Astrocyte (in vitro differentiated cells and primary cell): Measurements from ENCODE around the gene COX4I2.

Experiments used
- EZH2 ChIP-seq: IDR thresholded peaks from 2 replicates; pipeline ENCODE4 v1.6.1; 2012; ENCODE audit warnings: mild to moderate bottlenecking, low read length, inconsistent platforms; ENCODE audit not compliant: insufficient read depth
- TF ChIP-seq, protein P1 (sequence below): IDR thresholded peaks from 2 replicates; pipeline ENCODE4 v1.5.1; 2011; ENCODE audit warnings: low read depth, mild to moderate bottlenecking, inconsistent platforms, low read length, moderate library complexity; ENCODE audit not compliant: insufficient read depth

DNA sequence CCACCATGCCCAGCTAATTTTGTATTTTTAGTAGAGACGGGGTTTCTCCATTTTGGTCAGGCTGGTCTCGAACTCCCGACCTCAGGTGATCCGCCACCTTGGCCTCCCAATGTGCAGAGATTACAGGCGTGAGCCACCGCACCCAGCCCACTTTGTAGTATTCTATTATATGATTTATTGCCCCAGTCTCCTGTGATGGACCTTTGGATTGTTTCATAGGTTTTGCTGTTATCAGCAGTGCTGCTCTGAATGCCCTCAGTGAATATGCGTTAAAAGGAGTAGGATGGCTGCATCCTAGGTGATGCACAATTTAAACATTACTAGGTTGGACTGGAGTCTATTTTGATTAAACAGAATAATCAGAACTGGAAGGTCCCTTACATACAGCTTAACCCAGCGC, 22.3 kb upstream of the COX4I2 start:
- TF ChIP-seq, protein P1, sequence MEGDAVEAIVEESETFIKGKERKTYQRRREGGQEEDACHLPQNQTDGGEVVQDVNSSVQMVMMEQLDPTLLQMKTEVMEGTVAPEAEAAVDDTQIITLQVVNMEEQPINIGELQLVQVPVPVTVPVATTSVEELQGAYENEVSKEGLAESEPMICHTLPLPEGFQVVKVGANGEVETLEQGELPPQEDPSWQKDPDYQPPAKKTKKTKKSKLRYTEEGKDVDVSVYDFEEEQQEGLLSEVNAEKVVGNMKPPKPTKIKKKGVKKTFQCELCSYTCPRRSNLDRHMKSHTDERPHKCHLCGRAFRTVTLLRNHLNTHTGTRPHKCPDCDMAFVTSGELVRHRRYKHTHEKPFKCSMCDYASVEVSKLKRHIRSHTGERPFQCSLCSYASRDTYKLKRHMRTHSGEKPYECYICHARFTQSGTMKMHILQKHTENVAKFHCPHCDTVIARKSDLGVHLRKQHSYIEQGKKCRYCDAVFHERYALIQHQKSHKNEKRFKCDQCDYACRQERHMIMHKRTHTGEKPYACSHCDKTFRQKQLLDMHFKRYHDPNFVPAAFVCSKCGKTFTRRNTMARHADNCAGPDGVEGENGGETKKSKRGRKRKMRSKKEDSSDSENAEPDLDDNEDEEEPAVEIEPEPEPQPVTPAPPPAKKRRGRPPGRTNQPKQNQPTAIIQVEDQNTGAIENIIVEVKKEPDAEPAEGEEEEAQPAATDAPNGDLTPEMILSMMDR: no peak
- no peak for TF ChIP-seq EZH2
